Kidney (tissue), 14 donors: ENCODE data around the gene CEP131. TPM values are rescaled to one million over a fixed set of nuclear protein-coding genes. Genes with fewer than 3 reads are reported as not detected.

Source experiments
- DNase-seq, 5 donors: peaks; one replicate each; pipeline ENCODE4 v3.0.0-alpha.2; 2013 to 2020
- FAIRE-seq: peaks from 2 replicates; lab custom pipeline; 2012; peaks lifted over from hg19 to GRCh38; lab: Jason Lieb, UNC
- H3K27ac ChIP-seq, 2 donors: one replicate each; pipeline ENCODE4 v1.7.0; 2013; ENCODE audit warnings: low read depth in 2 of 2, low read length in 2 of 2, inconsistent platforms in 1 of 2
- H3K27me3 ChIP-seq: one replicate; pipeline ENCODE4 v1.7.1; 2013; ENCODE audit warnings: low read length, inconsistent platforms; ENCODE audit not compliant: control insufficient read depth, insufficient read depth
- H3K36me3 ChIP-seq, 3 donors: one replicate each; pipeline versions ENCODE4 v1.7.0 to v1.7.1; 2013; ENCODE audit warnings: low read length in 3 of 3, control low read depth in 1 of 3, inconsistent platforms in 1 of 3; ENCODE audit not compliant: insufficient read depth in 3 of 3, control insufficient read depth in 2 of 3
- H3K4me1 ChIP-seq, 3 donors: one replicate each; pipeline versions ENCODE4 v1.7.0 to v1.7.1; 2013; ENCODE audit warnings: low read length in 3 of 3, inconsistent platforms in 1 of 3, low read depth in 1 of 3; ENCODE audit not compliant: control insufficient read depth in 2 of 3, insufficient read depth in 2 of 3
- H3K4me3 ChIP-seq, 3 donors: one replicate each; pipeline versions ENCODE4 v1.7.0 to v1.8.1; 2013; ENCODE audit warnings: low read length in 3 of 3, control low read depth in 1 of 3, inconsistent platforms in 1 of 3
- H3K9ac ChIP-seq, 3 donors: one replicate each; pipeline versions ENCODE4 v1.7.0 to v1.7.1; 2013; ENCODE audit warnings: low read length in 3 of 3, control low read depth in 1 of 3, inconsistent platforms in 1 of 3
- H3K9me3 ChIP-seq, 3 donors: one replicate each; pipeline versions ENCODE4 v1.7.0 to v1.7.1; 2013; ENCODE audit warnings: low read length in 3 of 3, control low read depth in 1 of 3, inconsistent platforms in 1 of 3; ENCODE audit not compliant: control insufficient read depth in 2 of 3, insufficient read depth in 1 of 3
- CTCF ChIP-seq: IDR thresholded peaks from 3 replicates; pipeline ENCODE4 v1.5.1; 2012; ENCODE audit warnings: mild to moderate bottlenecking, moderate library complexity, borderline replicate concordance; ENCODE audit not compliant: insufficient read depth; ENCODE audit errors: extremely low read depth
- intact Hi-C: fragments of 100-400 bp; cut with DNase I; formaldehyde crosslinking; loops from one replicate; pipeline ENCODE4 v1.11.1; 2022
- polyA plus RNA-seq: library from polyadenylated mRNA; stranded (reverse); fragments of 350-450 nt; fragmentation: Illumina TruSeq; extraction: RNeasy Lipid Tissue Mini Kit (QIAGEN cat#74804); gene quantifications from one replicate; pipeline ENCODE4 v1.2.3, GENCODE V29; 2014; ENCODE audit warnings: low read depth, low replicate concordance; ENCODE audit not compliant: insufficient read depth
- total RNA-seq: library from RNA; stranded (reverse); fragmentation: NEBNext Ultra II Directional; extraction: Animal tissue kit (Norgen Biotek cat#: 25700); gene quantifications from one replicate; pipeline ENCODE4 v1.2.1, GENCODE V29; 2021
- donor health status: control.
- donor health status: control.
- donor health status: control.
- donor health status: control.
- donor health status: control.
- donor health status: DM: yes; HTN: yes; CAD: no.
- donor health status: Normal renal cell carcinoma (clear cell type).

CEP131 gene
- total and polyA plus RNA-seq, 2 donors from 2014 or later = 6.9 to 7.5 TPM

- no peaks in the 10 kb centered on the region for H3K4me1 ChIP-seq
- H3K4me3 ChIP-seq = no peak overlapping the region
- H3K9me3 ChIP-seq = no peaks in the 10 kb centered on the region
- no peaks in the 10 kb centered on the region for H3K27me3 ChIP-seq
- intact Hi-C loops = no loop called here
- no peak overlapping the region for H3K27ac ChIP-seq
- no peak overlapping the region for H3K9ac ChIP-seq
- no peak for TF ChIP-seq CTCF
- DNase-seq (peak in 1 of 5 donors; percentile 71), FAIRE-seq (no peak)
- H3K36me3 ChIP-seq = no peaks in the 10 kb centered on the region
Observed at GRCh38 chr17:81159611-81160265, 63.0 kb downstream of the CEP131 start.

- Histone ChIP-seq H3K9ac (no peak overlapping the region), H3K9me3 (no peaks in the 10 kb centered on the region), H3K27me3 (no peaks in the 10 kb centered on the region), H3K27ac (no peak overlapping the region), H3K4me3 (no peak overlapping the region), H3K4me1 (no peaks in the 10 kb centered on the region), H3K36me3 (no peaks in the 10 kb centered on the region)
- DNase-seq (peak in 1 of 5 donors; percentile 63), FAIRE-seq (no peak)
- no peak for TF ChIP-seq CTCF
- intact Hi-C loops = no loop called here
Observed at GRCh38 chr17:81158688-81159590, 63.8 kb downstream of the CEP131 start.

GRCh38 chr17:81157848-81158687 is 64.7 kb downstream of the CEP131 start:
- no peaks in the 10 kb centered on the region for H3K9me3 ChIP-seq
- no peak overlapping the region for H3K4me3 ChIP-seq
- peak in 1 of 5 donors; percentile 68 for DNase-seq
- TF ChIP-seq CTCF = no peak
- H3K27me3 ChIP-seq = no peaks in the 10 kb centered on the region
- FAIRE-seq = no peak
- intact Hi-C loops = no loop called here
- H3K9ac ChIP-seq = no peak overlapping the region
- H3K36me3 ChIP-seq = no peaks in the 10 kb centered on the region
- H3K27ac ChIP-seq = no peak overlapping the region
- no peaks in the 10 kb centered on the region for H3K4me1 ChIP-seq
